GM19467 (cell line): ENCODE data around the gene DUSP3.

Source experiments
- ATAC-seq: cut with Tn5 transposase; IDR thresholded peaks from one replicate; pipeline ENCODE4 v1.9.1; 2021; ENCODE audit warnings: mild to moderate bottlenecking, moderate library complexity; ENCODE audit not compliant: unreplicated experiment

Gene DUSP3

DNA sequence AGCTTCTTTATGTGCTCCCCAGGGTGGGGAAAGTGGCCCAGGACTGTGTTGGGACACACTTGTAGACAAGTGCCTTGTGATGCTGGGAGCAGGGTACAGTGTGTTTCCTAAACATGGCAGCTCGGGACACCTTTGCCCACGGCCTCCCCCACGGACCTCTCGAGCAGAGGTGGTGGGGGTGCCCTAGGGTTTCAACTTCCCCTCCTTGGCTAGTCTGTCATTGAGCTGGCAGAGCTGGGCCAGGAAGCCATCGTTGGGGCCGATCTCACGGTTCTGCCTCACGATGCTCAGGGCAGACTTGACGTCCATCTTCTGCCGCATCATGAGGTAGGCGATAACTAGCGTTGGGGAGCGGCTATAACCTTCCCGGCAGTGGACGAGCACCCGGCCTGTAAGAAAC, 9.4 kb downstream of the DUSP3 start:
- ATAC-seq: no peak

GRCh38 chr17:43768943-43769342, 9.8 kb downstream of the DUSP3 start:
- no peak for ATAC-seq

- no peak for ATAC-seq
Observed at GRCh38 chr17:43768382-43768781, 10.4 kb downstream of the DUSP3 start.

DNA sequence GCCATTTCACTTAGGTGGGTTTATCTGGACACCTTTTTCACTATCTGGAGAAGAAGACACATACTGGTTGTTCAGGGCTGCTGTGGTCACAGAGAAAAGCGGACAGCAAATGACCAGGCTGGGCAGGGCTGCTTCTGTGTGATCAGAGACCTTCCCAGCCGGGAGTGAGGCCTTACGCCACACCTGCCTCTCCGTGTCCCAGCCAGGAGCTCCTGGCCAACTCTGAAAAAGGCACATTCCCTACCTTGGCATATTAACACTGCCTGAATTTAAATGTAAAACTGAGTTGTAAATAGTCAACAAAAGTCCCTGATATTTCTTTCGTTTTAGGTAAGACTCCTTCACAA, 11.1 kb downstream of the DUSP3 start:
- no peak for ATAC-seq

DNA sequence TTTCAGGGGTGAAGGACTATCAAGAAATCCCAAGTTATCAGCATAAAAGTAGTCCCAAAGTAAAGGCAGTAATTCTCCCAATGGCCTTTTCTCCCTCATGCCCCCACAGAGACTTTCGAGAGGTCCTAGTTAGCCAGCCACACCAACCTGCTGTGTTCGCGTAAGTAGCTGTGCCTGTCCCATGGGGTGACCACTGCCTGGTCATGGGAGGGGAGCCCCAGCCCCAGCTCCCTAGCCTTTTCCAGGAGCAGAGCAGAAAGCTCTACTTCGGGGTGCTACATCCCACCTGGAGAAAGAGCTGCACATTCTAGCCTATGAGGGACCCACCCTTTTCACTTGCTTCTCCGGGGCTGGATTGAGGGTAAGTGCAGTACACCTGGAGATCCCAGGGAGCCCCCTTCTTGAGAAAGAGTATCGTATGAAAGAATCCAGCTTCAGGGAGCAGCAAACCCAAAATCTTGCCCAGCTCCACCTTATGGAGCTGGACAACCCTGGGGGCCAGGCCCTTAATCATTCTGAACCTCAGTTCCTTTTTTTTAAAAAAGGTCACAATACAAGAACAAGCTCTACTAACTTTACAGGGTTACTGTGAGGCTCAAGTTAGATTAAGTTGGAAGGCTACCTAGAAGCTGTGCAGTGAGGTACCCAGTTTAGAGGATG, 11.6 kb downstream of the DUSP3 start:
- no peak for ATAC-seq

- no peak for ATAC-seq
Observed at GRCh38 chr17:43766413-43767052, 12.2 kb downstream of the DUSP3 start.

DNA sequence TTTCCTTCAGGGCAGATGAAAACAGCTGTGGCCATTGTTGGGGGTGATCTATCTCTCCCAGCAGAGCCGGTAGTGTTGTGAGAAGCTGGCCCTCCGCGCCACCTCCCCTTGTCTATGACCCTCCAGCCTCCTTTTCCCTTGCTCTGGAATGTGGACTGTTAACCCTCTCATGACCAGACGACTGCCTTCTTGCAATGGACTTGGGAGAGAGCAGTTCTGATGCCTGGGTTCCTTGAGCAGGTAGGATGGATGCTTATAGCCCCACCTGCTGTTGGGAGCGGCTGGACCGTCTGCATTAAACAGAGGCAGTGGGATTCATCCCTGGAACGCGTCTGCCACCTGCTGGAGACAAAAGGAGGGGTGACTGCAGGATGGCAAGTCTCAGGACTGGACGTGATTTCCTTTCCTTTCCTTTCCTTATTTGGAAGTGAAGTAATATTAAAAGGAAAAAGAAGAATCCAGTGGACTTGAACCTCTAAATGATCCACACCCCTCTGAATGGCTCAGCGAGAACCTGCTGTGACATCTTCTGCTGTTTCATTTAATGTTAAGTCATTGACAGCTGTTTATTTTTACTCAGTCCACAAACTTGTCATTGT, 18.4 kb downstream of the DUSP3 start:
- ATAC-seq: no peak

DNA sequence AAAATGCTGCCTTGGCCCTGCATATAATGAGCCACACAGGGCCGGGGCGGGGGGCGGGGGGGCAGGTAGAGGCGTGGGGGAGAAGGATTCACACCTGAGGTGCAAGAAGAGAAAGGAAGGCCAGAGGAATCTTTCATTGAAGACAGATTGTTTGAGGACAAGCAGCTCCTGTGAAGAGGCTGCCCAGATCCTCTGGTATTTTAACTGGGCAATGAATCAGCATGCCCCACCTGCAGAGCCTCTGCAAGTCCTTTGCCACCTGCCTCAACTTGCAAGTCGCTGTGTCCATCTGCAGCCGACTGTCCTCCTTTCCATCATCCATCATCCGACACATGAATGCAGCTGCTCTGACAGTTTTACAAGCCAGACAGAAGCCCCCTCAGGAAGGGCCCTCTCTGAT, 18.9 kb downstream of the DUSP3 start:
- ATAC-seq: no peak

GRCh38 chr17:43758497-43759174, 20.1 kb downstream of the DUSP3 start, which contains the start of gene SOST:
SOST (minus strand) TSS chr17:43758791; CDS start chr17:43758741, 50 bp downstream.
- no peak for ATAC-seq

DNA sequence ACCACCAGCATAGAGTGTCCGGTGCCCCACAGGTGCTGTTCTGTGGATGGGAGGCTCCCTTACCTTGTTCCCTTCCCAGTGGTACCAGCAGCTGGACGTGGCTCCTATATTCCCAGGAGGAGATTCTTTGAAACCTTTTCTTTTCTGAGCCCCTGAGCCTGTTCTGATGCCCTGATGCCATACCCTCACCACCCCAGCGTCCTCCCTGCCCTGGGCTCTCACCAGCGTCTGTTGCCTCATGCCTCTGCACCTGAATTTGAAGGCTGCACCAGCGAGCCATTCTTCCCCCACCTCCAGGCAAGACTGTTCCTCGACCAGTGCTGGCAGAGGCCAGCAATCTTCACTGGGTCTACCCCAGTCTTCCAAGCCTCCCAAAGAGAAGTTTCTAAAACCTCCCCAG, 20.7 kb downstream of the DUSP3 start:
- no peak for ATAC-seq

DNA sequence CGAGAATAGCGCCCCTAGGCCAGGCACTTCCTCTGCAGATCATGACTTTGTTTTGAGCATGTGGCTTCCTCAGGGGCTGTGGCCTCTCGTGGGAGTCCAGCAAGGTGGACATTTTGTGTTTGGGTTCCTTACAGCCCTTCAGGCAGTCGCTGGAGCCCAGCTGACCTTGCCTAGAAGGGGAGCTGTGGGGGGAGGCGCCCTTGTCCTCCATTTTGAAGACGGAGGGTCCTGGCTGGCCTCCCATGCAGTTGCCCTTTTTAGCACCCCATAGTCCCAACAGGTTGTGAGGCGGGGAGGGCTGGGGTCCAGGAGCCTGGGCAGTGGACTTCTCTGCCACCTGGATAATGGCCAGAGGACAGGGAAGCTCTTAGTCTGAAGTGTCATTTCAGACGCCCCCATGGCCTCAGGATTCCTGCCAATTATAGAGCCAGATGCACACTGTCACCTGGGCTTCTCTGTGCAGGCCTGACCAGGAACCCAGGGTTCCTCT, 21.6 kb downstream of the DUSP3 start:
- no peak for ATAC-seq

DNA sequence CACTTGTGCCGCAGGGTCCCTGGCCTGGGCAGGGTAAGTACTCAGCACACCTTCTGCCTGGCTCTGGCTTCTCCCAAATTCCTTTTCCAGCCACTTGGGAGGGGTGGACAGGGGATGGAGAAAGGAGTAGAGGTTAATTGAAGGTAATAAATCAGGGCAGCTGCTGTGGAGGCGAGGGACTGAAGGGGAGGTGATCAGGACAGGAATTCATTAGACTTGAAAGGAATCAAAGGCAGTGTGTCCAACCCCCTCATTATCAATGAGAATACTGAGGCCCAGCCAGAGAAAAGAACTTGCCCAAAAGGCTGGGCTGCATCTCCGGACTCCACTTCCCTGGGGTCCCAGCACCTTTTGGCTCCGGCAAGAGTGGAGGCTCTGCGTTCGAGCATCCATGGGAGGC, 22.6 kb downstream of the DUSP3 start:
- ATAC-seq: no peak

DNA sequence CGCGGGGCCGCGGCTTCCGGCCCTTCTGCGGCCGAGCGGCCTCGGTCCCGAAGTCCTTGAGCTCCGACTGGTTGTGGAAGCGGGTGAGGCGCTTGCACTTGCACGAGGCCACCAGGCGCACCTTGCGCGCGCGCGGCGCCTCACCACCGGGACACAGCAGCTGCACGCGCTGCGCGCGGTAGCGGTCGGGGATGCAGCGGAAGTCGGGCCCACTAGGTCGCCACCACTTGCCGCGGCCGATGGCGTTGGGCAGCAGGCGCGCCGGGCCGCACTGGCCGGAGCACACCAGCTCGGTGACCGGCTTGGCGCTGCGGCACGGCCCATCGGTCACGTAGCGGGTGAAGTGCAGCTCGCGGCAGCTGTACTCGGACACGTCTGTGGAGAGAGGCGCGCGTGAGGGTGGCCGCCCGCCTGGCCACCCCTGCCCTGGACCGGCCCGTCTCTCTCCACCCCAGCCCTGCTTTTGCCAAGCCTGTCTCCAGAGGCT, 23.3 kb downstream of the DUSP3 start:
- ATAC-seq: no peak

- no peak for ATAC-seq
Observed at GRCh38 chr17:43754947-43755346, 23.8 kb downstream of the DUSP3 start.

GRCh38 chr17:43753493-43754129, 25.2 kb downstream of the DUSP3 start:
- no peak for ATAC-seq

DNA sequence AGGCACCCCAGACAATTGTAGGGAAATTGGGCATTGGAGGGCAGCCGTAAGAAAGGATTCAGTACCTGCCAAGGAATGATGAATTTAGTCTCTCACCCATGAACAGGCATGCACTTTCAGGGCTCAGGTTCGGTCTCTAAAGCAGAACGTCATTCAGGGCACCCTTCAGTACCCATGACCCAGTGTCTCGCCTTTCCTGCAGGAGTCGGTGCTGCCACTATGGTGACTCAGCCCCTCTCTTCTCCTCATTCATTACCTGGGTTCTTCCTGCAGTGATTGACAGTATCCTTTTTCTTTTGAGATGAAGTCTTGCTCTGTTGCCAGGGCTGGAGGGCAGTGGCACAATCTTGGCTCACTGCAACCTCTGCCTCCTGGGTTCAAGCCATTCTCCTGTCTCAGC, 28.6 kb downstream of the DUSP3 start:
- no peak for ATAC-seq

GRCh38 chr17:43745541-43745940, 33.2 kb downstream of the DUSP3 start:
- ATAC-seq: no peak

GRCh38 chr17:43741636-43742035, 37.1 kb downstream of the DUSP3 start:
- no peak for ATAC-seq

DNA sequence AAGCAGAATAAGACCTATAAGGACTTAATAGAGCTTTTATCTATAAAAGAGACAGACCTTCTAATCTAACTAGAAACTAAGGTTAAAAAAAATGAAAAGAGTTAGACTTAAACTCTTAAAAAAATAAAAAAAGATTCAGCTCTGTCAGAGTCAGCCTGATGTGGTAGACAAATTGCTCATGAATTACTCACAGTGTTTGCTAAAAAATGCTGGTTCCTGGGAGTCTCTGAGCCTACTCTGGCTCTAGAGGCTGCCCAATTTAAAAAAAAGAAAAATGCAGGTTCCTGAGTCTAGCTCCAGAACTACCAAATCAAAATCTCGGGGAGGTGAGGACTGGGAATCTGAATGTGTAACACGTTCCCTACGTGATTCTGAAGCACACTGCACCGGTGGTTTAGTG, 38.2 kb downstream of the DUSP3 start:
- no peak for ATAC-seq

DNA sequence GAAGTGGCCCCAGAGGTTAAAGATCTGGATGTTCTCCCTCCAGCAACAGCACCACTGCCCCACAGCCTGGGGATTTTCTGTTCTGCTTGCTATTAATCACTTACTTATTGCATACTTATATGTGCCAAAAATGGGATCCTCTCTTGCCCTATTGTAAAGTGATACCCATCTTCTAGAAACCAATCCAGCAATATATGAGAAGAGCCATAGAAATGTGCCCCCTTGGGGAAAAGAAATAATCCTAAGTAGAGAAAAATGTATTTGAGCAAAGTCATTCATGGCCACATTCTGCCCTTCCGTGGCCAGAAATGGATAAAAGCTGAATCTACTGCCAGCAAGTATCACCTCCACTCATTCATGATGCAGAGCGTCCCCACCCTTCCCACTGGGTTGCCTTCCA, 41.1 kb downstream of the DUSP3 start:
- no peak for ATAC-seq

- ATAC-seq: no peak
Observed at GRCh38 chr17:43736389-43736788, 42.4 kb downstream of the DUSP3 start.
